ENCODE results near the gene GULP1. TPM values are rescaled to one million over a fixed set of nuclear protein-coding genes. Genes with fewer than 3 reads are reported as not detected.

The GULP1 gene
- total and polyA plus RNA-seq, 2 experiments from 2014 or later, result 94.6 to 181 TPM

DNA sequence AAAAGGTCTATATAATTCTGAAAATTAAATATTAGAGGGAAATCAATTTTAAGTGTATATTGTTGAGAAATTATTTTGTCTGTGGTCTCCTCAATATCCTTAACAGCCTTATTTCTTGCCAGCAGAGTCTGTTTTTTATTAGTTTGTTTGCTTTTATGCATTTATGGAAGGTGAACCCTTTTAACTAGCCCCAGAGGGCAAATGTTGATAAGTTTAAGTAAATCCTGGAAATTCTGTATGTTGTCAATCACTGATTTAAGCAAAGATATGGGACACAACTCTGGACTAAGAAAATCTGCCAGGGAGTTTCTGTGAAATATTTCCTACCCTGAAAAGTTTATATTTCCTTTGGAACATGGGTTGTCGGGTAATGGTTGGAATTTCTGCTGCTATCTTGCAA is 343.0 kb downstream of the GULP1 start (continued):
- TF ChIP-seq, protein P1, sequence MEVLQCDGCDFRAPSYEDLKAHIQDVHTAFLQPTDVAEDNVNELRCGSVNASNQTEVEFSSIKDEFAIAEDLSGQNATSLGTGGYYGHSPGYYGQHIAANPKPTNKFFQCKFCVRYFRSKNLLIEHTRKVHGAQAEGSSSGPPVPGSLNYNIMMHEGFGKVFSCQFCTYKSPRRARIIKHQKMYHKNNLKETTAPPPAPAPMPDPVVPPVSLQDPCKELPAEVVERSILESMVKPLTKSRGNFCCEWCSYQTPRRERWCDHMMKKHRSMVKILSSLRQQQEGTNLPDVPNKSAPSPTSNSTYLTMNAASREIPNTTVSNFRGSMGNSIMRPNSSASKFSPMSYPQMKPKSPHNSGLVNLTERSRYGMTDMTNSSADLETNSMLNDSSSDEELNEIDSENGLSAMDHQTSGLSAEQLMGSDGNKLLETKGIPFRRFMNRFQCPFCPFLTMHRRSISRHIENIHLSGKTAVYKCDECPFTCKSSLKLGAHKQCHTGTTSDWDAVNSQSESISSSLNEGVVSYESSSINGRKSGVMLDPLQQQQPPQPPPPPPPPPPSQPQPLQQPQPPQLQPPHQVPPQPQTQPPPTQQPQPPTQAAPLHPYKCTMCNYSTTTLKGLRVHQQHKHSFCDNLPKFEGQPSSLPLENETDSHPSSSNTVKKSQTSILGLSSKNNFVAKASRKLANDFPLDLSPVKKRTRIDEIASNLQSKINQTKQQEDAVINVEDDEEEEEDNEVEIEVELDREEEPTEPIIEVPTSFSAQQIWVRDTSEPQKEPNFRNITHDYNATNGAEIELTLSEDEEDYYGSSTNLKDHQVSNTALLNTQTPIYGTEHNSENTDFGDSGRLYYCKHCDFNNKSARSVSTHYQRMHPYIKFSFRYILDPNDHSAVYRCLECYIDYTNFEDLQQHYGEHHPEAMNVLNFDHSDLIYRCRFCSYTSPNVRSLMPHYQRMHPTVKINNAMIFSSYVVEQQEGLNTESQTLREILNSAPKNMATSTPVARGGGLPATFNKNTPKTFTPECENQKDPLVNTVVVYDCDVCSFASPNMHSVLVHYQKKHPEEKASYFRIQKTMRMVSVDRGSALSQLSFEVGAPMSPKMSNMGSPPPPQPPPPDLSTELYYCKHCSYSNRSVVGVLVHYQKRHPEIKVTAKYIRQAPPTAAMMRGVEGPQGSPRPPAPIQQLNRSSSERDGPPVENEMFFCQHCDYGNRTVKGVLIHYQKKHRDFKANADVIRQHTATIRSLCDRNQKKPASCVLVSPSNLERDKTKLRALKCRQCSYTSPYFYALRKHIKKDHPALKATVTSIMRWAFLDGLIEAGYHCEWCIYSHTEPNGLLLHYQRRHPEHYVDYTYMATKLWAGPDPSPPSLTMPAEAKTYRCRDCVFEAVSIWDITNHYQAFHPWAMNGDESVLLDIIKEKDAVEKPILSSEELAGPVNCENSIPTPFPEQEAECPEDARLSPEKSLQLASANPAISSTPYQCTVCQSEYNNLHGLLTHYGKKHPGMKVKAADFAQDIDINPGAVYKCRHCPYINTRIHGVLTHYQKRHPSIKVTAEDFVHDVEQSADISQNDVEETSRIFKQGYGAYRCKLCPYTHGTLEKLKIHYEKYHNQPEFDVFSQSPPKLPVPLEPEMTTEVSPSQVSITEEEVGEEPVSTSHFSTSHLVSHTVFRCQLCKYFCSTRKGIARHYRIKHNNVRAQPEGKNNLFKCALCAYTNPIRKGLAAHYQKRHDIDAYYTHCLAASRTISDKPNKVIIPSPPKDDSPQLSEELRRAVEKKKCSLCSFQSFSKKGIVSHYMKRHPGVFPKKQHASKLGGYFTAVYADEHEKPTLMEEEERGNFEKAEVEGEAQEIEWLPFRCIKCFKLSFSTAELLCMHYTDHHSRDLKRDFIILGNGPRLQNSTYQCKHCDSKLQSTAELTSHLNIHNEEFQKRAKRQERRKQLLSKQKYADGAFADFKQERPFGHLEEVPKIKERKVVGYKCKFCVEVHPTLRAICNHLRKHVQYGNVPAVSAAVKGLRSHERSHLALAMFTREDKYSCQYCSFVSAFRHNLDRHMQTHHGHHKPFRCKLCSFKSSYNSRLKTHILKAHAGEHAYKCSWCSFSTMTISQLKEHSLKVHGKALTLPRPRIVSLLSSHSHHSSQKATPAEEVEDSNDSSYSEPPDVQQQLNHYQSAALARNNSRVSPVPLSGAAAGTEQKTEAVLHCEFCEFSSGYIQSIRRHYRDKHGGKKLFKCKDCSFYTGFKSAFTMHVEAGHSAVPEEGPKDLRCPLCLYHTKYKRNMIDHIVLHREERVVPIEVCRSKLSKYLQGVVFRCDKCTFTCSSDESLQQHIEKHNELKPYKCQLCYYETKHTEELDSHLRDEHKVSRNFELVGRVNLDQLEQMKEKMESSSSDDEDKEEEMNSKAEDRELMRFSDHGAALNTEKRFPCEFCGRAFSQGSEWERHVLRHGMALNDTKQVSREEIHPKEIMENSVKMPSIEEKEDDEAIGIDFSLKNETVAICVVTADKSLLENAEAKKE (CRISPR knock-in tag; IDR thresholded peaks at IDR 0.05), result no peak
- TF ChIP-seq EZH2phosphoT487 (IDR thresholded peaks at IDR 0.05; ENCODE audit: unreplicated experiment) (no peak), CREB1 (CRISPR knock-in tag; IDR thresholded peaks at IDR 0.05; ENCODE audit: low read depth) (no peak), STAT1 (IDR thresholded peaks at IDR 0.05; ENCODE audit: unreplicated experiment) (no peak), POLR2AphosphoS5 (IDR thresholded peaks at IDR 0.05; ENCODE audit: low read depth) (no peak), ZNF331 (CRISPR knock-in tag; IDR thresholded peaks at IDR 0.05; ENCODE audit: low read depth) (no peak), ZNF114 (CRISPR knock-in tag; IDR thresholded peaks at IDR 0.05) (no peak), JUNB (IDR thresholded peaks at IDR 0.05; ENCODE audit: unreplicated experiment) (no peak), EZH2 (IDR thresholded peaks at IDR 0.05; ENCODE audit: low read depth, unreplicated experiment) (no peak)
- TF ChIP-seq, protein P2, sequence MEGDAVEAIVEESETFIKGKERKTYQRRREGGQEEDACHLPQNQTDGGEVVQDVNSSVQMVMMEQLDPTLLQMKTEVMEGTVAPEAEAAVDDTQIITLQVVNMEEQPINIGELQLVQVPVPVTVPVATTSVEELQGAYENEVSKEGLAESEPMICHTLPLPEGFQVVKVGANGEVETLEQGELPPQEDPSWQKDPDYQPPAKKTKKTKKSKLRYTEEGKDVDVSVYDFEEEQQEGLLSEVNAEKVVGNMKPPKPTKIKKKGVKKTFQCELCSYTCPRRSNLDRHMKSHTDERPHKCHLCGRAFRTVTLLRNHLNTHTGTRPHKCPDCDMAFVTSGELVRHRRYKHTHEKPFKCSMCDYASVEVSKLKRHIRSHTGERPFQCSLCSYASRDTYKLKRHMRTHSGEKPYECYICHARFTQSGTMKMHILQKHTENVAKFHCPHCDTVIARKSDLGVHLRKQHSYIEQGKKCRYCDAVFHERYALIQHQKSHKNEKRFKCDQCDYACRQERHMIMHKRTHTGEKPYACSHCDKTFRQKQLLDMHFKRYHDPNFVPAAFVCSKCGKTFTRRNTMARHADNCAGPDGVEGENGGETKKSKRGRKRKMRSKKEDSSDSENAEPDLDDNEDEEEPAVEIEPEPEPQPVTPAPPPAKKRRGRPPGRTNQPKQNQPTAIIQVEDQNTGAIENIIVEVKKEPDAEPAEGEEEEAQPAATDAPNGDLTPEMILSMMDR (conservative IDR thresholded peaks at IDR 0.05; ENCODE audit: low read depth in 2 of 2), result no peak

MicroRNAs encoded within 50 kb of the gene (microRNA counts, 767-probe panel; counts per million panel counts)
- microRNA hsa-miR-561-3p, result not detected

Small RNA genes within 50 kb of the gene (microRNA-seq; reads per million reads assigned to microRNA genes)
- 1.6 reads per million for gene MIR561

Small RNA genes within 50 kb of the gene (small RNA-seq; reads per million reads assigned to genes)
- 11.4 reads per million, percentile 97 among the genes with 10 or more reads in this experiment for gene MIR561 (ENCODE audit: low replicate concordance)
- gene RNA5SP114 (ENCODE audit: low replicate concordance), result not detected

All from GM23338 (cell line).